ENCODE measurements around the gene ZNF653.

- TF ChIP-seq TAF1 (IDR thresholded peaks at IDR 0.05; ENCODE audit: low read depth, low read length): no peak
- TF ChIP-seq POLR2A (IDR thresholded peaks at IDR 0.05; ENCODE audit: low read depth, low read length): no peak
- no peak for TF ChIP-seq PAX5 (IDR thresholded peaks at IDR 0.05; ENCODE audit: insufficient read depth, low read length, severe bottlenecking)
- TF ChIP-seq POLR2AphosphoS5 (IDR thresholded peaks at IDR 0.05; ENCODE audit: low read depth, low read length): no peak
Observed at GRCh38 chr19:11448923-11449554, 56.6 kb downstream of the ZNF653 start.

Data from GM12891 (cell line).